DOHH2 (cell line): Measurements from ENCODE around the gene PYY.

Experiments
- H3F3A ChIP-seq: fragments of 200-600 bp; sonication (generic), shearing (Covaris generic); 2 replicates; pipeline ENCODE4 v1.6.0; 2016; ENCODE audit warnings: antibody characterized with exemption, mild to moderate bottlenecking; ENCODE audit not compliant: control insufficient read depth, insufficient read depth
- H3K27ac ChIP-seq: fragments of 200-600 bp; sonication (generic); 2 replicates; pipeline ENCODE4 v1.5.1; 2014; ENCODE audit warnings: low read depth, mild to moderate bottlenecking, low read length, moderate library complexity
- H3K27me3 ChIP-seq: fragments of 200-600 bp; sonication (generic); 2 replicates; pipeline ENCODE4 v1.6.1; 2014; ENCODE audit warnings: mild to moderate bottlenecking, low read length, mixed read lengths; ENCODE audit not compliant: control insufficient read depth
- H3K36me3 ChIP-seq: fragments of 200-600 bp; sonication (generic); 2 replicates; pipeline ENCODE4 v1.6.1; 2014; ENCODE audit warnings: mild to moderate bottlenecking, low read length, moderate library complexity, mixed read lengths; ENCODE audit not compliant: control insufficient read depth
- H3K4me1 ChIP-seq: fragments of 200-600 bp; sonication (generic); 2 replicates; pipeline ENCODE4 v1.6.1; 2014; ENCODE audit warnings: mild to moderate bottlenecking, low read length, mixed read lengths; ENCODE audit not compliant: control insufficient read depth
- H3K4me2 ChIP-seq: fragments of 200-600 bp; sonication (generic); 2 replicates; pipeline ENCODE4 v1.6.0; 2014; ENCODE audit warnings: mild to moderate bottlenecking, low read length, moderate library complexity
- H3K4me3 ChIP-seq: fragments of 200-600 bp; sonication (generic); 2 replicates; pipeline ENCODE4 v1.5.1; 2014; ENCODE audit warnings: mild to moderate bottlenecking, low read length, mixed read lengths
- H3K79me2 ChIP-seq: fragments of 200-600 bp; sonication (generic); 2 replicates; pipeline ENCODE4 v1.6.1; 2014; ENCODE audit warnings: mild to moderate bottlenecking, low read length, mixed read lengths; ENCODE audit not compliant: control insufficient read depth
- H3K9me2 ChIP-seq: fragments of 200-600 bp; sonication (generic); replicated peaks from 2 replicates; pipeline ENCODE4 v1.6.1; 2014; ENCODE audit warnings: mild to moderate bottlenecking, low read length, mixed read lengths; ENCODE audit not compliant: control insufficient read depth
- H3K9me3 ChIP-seq: fragments of 200-600 bp; sonication (generic); 2 replicates; pipeline ENCODE4 v1.6.1; 2014; ENCODE audit warnings: antibody characterized with exemption, low read length, mixed read lengths; ENCODE audit not compliant: control insufficient read depth, insufficient read depth
- H4K20me1 ChIP-seq: fragments of 200-600 bp; sonication (generic); 2 replicates; pipeline ENCODE4 v1.6.0; 2014; ENCODE audit warnings: low read depth, mild to moderate bottlenecking, antibody characterized with exemption, low read length, moderate library complexity; ENCODE audit not compliant: control insufficient read depth, insufficient read depth
- CTCF ChIP-seq: fragments of 200-600 bp; sonication (generic); IDR thresholded peaks from one replicate; pipeline ENCODE4 v1.5.1; 2014; ENCODE audit warnings: antibody characterized with exemption, mild to moderate bottlenecking, low read depth, low read length; ENCODE audit not compliant: poor library complexity, severe bottlenecking
- EZH2phosphoT487 ChIP-seq: fragments of 200-600 bp; sonication (generic); IDR thresholded peaks from 2 replicates; pipeline ENCODE4 v1.6.1; 2017; ENCODE audit warnings: borderline replicate concordance, mild to moderate bottlenecking, antibody characterized with exemption, low read length, moderate library complexity, mixed read lengths

Gene PYY

GRCh38 chr17:43949781-43950180 is 4.0 kb downstream of the PYY start:
- no peak overlapping the region for H3K4me3 ChIP-seq
- no peaks in the 10 kb centered on the region for H3K79me2 ChIP-seq
- TF ChIP-seq CTCF = no peak
- TF ChIP-seq EZH2phosphoT487 = no peak
- H3K4me1 ChIP-seq = no peaks in the 10 kb centered on the region
- no peaks in the 10 kb centered on the region for H4K20me1 ChIP-seq
- H3K9me3 ChIP-seq = no peaks in the 10 kb centered on the region
- no peaks in the 10 kb centered on the region for H3F3A ChIP-seq
- H3K27ac ChIP-seq = no peak overlapping the region
- H3K9me2 ChIP-seq = no peaks in the 10 kb centered on the region
- no peaks in the 10 kb centered on the region for H3K36me3 ChIP-seq
- H3K27me3 ChIP-seq = peaks cover 4% of the 10 kb centered on the region; the same call in 1 of the 2 replicates
- no peak overlapping the region for H3K4me2 ChIP-seq

GRCh38 chr17:43946781-43947180 is 7.0 kb downstream of the PYY start:
- H3K4me2 ChIP-seq = no peak overlapping the region
- H4K20me1 ChIP-seq = no peaks in the 10 kb centered on the region
- H3K4me1 ChIP-seq = no peaks in the 10 kb centered on the region
- no peaks in the 10 kb centered on the region for H3K9me3 ChIP-seq
- H3K4me3 ChIP-seq = no peak overlapping the region
- peaks cover 4% of the 10 kb centered on the region; the same call in 1 of the 2 replicates for H3K27me3 ChIP-seq
- H3K9me2 ChIP-seq = no peaks in the 10 kb centered on the region
- no peaks in the 10 kb centered on the region for H3F3A ChIP-seq
- H3K27ac ChIP-seq = no peak overlapping the region
- H3K79me2 ChIP-seq = no peaks in the 10 kb centered on the region
- H3K36me3 ChIP-seq = no peaks in the 10 kb centered on the region
- TF ChIP-seq EZH2phosphoT487 = no peak

- H4K20me1 ChIP-seq = no peaks in the 10 kb centered on the region
- peaks cover 4% of the 10 kb centered on the region for H3K27me3 ChIP-seq
- H3K9me2 ChIP-seq = no peaks in the 10 kb centered on the region
- no peaks in the 10 kb centered on the region for H3K9me3 ChIP-seq
- H3K4me3 ChIP-seq = no peak overlapping the region
- no peak overlapping the region for H3K4me2 ChIP-seq
- H3K27ac ChIP-seq = no peak overlapping the region
- H3K79me2 ChIP-seq = no peaks in the 10 kb centered on the region
- no peaks in the 10 kb centered on the region for H3K36me3 ChIP-seq
- TF ChIP-seq EZH2phosphoT487 = no peak
- no peak for TF ChIP-seq CTCF
- no peaks in the 10 kb centered on the region for H3F3A ChIP-seq
- H3K4me1 ChIP-seq = no peaks in the 10 kb centered on the region
These were observed 8.5 kb downstream of the PYY start for GRCh38 chr17:43945074-43945829.

GRCh38 chr17:43942051-43942685 is 11.6 kb downstream of the PYY start, which contains the start of gene PPY:
Gene PPY, minus strand, starts transcription at chr17:43942476. Its CDS starts 822 bp downstream, at chr17:43941654.
- H3K4me2 ChIP-seq = no peak within 1 kb of the TSS
- peaks cover 13% of the 10 kb centered on the region for H3K27me3 ChIP-seq
- TF ChIP-seq CTCF (no peak), EZH2phosphoT487 (no peak)
- no peaks in the 10 kb centered on the region for H3K4me1 ChIP-seq
- no peak within 1 kb of the TSS for H3K27ac ChIP-seq
- no peaks in the 10 kb centered on the region for H3K79me2 ChIP-seq
- H3K9me2 ChIP-seq = no peaks in the 10 kb centered on the region
- no peaks in the 10 kb centered on the region for H3K36me3 ChIP-seq
- H3F3A ChIP-seq = no peaks in the 10 kb centered on the region
- no peaks in the 10 kb centered on the region for H4K20me1 ChIP-seq
- H3K4me3 ChIP-seq = no peak within 1 kb of the TSS
- H3K9me3 ChIP-seq = no peaks in the 10 kb centered on the region
